ENCODE measurements around the gene POLD2. TPM values are rescaled to one million over a fixed set of nuclear protein-coding genes. Genes with fewer than 3 reads are reported as not detected.

POLD2 gene
- total RNA-seq, 5 donors from 2014 or later (not counting 1 experiment from before 2014, with no cell fraction given): 53.4 to 85.1 (median 72.6) TPM

GRCh38 chr7:44121761-44122420 lies 1.5 kb downstream of the POLD2 start:
- Histone ChIP-seq H3K27me3 (replicated peaks in 1 of 2; ENCODE audit: control insufficient read depth in 2 of 2, extremely low read depth in 1 of 2, insufficient read depth in 2 of 2, low read length in 1 of 2) (peaks cover 0 to 3% of the 10 kb centered on the region in 2 experiments), H3K9me3 (no peaks in the 10 kb centered on the region), H3K27ac (ENCODE audit: low read length) (no peak overlapping the region), H3K4me3 (ENCODE audit: control insufficient read depth in 1 of 2, extremely low read depth in 1 of 2, low read length in 1 of 2) (no peak overlapping the region), H3K4me1 (ENCODE audit: control insufficient read depth in 1 of 2, extremely low read depth in 1 of 2, insufficient read depth in 2 of 2, low read length in 2 of 2) (peaks cover 6 to 22% of the 10 kb centered on the region in 2 experiments), H3K36me3 (ENCODE audit: control insufficient read depth in 2 of 2, extremely low read depth in 1 of 2, insufficient read depth in 1 of 2, low read length in 1 of 2) (peaks cover 13 to 33% of the 10 kb centered on the region in 2 donors)
- H3K4me1 Mint-ChIP-seq: peaks cover 37 to 42% (median 38%) of the 10 kb centered on the region in 3 donors
- H3K27me3 Mint-ChIP-seq: no peaks in the 10 kb centered on the region
- peak overlapping the region in 1 of 2 donors; percentile 48 for H3K27ac Mint-ChIP-seq
- WGBS (ENCODE audit: insufficient coverage): 91% methylated on average over 8 of the region's 12 CpGs
- peak overlapping the region in 2 of 3 donors; percentile 82 to 89 for H3K4me3 Mint-ChIP-seq
- ATAC-seq (replicated peaks in 1 of 4) (no peak), DNase-seq (no peak)
- ChIA-PET POLR2A (no interaction called here), CTCF (no interaction called here)
- peaks cover 25% of the 10 kb centered on the region for H3K36me3 Mint-ChIP-seq
- H3K9me3 Mint-ChIP-seq: no peaks in the 10 kb centered on the region

DNA sequence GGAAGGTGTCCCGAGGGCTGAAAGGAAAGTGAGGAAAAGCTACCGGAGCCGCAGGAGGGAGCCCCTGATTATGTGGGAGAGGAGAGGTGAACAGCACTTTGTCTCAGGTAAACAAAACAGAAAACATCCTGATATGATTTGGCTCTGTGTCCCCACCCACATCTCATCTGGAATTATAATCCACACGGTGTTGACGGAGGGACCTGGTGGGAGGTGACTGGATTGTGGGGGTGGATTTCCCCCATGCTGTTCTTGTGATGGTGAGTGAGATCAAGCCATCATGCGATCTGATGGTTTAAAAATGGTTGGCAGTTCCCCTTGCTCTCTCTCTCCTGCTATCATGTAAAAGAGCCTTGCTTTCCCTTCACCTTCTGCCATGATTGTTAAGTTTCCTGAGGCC lies 3.0 kb downstream of the POLD2 start:
- ATAC-seq (replicated peaks in 1 of 4): no peak

DNA sequence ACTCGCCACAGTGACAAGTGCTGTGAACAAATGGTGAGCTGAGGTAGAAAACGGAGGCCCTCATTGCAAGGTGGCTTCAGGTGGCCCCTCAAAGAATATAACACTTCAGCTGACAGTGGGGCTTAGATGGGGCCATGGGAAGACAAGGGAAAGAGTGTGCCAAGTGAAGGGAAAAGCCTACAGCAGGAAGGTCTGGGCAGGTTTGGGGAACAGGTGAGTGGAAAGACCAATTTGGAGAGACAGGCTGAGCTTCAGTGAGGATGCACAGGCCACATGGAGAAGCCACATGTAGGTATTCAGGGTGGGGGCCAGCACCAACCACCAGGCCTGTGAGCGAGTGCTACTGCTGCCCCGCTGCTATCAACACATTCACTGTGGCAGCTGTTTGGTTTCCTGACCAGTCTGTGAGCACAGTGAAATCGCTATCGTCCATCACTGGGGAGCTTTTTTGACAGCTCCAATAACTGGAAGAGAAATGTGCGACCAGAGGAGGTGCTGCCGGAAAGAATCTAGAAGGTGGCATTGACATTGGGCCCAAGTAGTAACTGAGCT lies 3.4 kb downstream of the POLD2 start:
- Histone ChIP-seq H3K36me3 (ENCODE audit: control insufficient read depth in 2 of 2, extremely low read depth in 1 of 2, insufficient read depth in 1 of 2, low read length in 1 of 2) (peaks cover 16 to 42% of the 10 kb centered on the region in 2 donors), H3K4me1 (ENCODE audit: control insufficient read depth in 1 of 2, extremely low read depth in 1 of 2, insufficient read depth in 2 of 2, low read length in 2 of 2) (peaks cover 6 to 22% of the 10 kb centered on the region in 2 experiments), H3K4me3 (ENCODE audit: control insufficient read depth in 1 of 2, extremely low read depth in 1 of 2, low read length in 1 of 2) (no peak overlapping the region), H3K9me3 (no peaks in the 10 kb centered on the region), H3K27ac (ENCODE audit: low read length) (no peak overlapping the region), H3K27me3 (replicated peaks in 1 of 2; ENCODE audit: control insufficient read depth in 2 of 2, extremely low read depth in 1 of 2, insufficient read depth in 2 of 2, low read length in 1 of 2) (peaks cover 0 to 3% of the 10 kb centered on the region in 2 experiments)
- no peak for ATAC-seq (replicated peaks in 1 of 4)
- DNase-seq: no peak
- peaks cover 25% of the 10 kb centered on the region for H3K36me3 Mint-ChIP-seq
- ChIA-PET CTCF (no interaction called here), POLR2A (no interaction called here)
- peaks cover 37 to 42% (median 38%) of the 10 kb centered on the region in 3 donors for H3K4me1 Mint-ChIP-seq
- WGBS (ENCODE audit: insufficient coverage): 100% methylated on average over 8 of the region's 8 CpGs
- H3K27me3 Mint-ChIP-seq: no peaks in the 10 kb centered on the region
- H3K27ac Mint-ChIP-seq: no peak overlapping the region
- no peak overlapping the region for H3K4me3 Mint-ChIP-seq
- no peaks in the 10 kb centered on the region for H3K9me3 Mint-ChIP-seq

More for the DNA sequence above, 3.0 kb downstream of the POLD2 start:
- H3K27me3 ChIP-seq (replicated peaks in 1 of 2; ENCODE audit: control insufficient read depth in 2 of 2, extremely low read depth in 1 of 2, insufficient read depth in 2 of 2, low read length in 1 of 2): peaks cover 0 to 3% of the 10 kb centered on the region in 2 experiments
- CTCF ChIA-PET: no interaction called here
- peak overlapping the region in 1 of 2 donors; percentile 48 for H3K27ac Mint-ChIP-seq
- peaks cover 37 to 42% (median 38%) of the 10 kb centered on the region in 3 donors for H3K4me1 Mint-ChIP-seq
- no peak overlapping the region for H3K4me3 ChIP-seq (ENCODE audit: control insufficient read depth in 1 of 2, extremely low read depth in 1 of 2, low read length in 1 of 2)
- WGBS (ENCODE audit: insufficient coverage): 100% methylated on average over 1 of the region's 6 CpGs
- POLR2A ChIA-PET: no interaction called here
- H3K9me3 Mint-ChIP-seq: no peaks in the 10 kb centered on the region
- H3K27ac ChIP-seq (ENCODE audit: low read length): no peak overlapping the region
- DNase-seq: no peak
- no peak overlapping the region for H3K4me3 Mint-ChIP-seq
- H3K27me3 Mint-ChIP-seq: no peaks in the 10 kb centered on the region
- H3K4me1 ChIP-seq (ENCODE audit: control insufficient read depth in 1 of 2, extremely low read depth in 1 of 2, insufficient read depth in 2 of 2, low read length in 2 of 2): peaks cover 6 to 22% of the 10 kb centered on the region in 2 experiments
- peaks cover 25% of the 10 kb centered on the region for H3K36me3 Mint-ChIP-seq
- H3K36me3 ChIP-seq (ENCODE audit: control insufficient read depth in 2 of 2, extremely low read depth in 1 of 2, insufficient read depth in 1 of 2, low read length in 1 of 2): peaks cover 16 to 38% of the 10 kb centered on the region in 2 donors
- H3K9me3 ChIP-seq: no peaks in the 10 kb centered on the region

DNA sequence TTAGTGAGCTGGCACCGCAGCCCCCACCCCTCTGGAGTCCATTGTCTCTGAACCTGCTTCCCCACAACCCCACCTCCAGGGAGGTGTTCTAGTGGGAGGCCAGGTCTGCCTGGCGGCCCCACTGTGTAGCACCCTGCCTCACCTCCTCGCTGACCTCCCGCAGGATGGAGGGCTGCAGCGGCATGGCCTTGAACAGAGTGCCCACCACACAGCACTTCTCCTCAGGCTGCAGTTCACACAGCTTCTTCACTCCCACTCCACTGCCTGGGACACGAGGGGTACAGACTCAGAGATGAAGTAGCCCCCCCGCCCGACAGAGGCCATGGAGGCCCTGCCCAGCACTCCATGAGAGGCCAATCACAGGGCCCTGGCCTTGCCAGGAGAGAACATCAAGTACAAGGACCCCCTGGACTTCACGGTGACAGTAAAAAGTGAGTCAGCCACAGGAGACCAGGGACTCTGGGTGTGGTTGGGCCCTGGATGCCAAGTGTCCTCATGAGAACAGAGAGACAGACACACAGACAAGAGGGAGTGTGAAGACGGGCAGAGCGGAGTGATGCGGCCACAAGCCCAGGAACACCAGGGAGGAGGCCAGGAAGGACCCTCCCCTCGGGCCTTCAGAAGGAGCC lies 5.4 kb downstream of the POLD2 start:
- CTCF ChIA-PET: no interaction called here
- POLR2A ChIA-PET: no interaction called here
- no peaks in the 10 kb centered on the region for H3K9me3 Mint-ChIP-seq

GRCh38 chr7:44116789-44117666 lies 6.3 kb downstream of the POLD2 start:
- CTCF ChIA-PET: no interaction called here

More for the DNA sequence above, 5.4 kb downstream of the POLD2 start:
- no peaks in the 10 kb centered on the region for H3K27me3 ChIP-seq (replicated peaks in 1 of 2; ENCODE audit: control insufficient read depth in 2 of 2, extremely low read depth in 1 of 2, insufficient read depth in 2 of 2, low read length in 1 of 2)
- no peak for DNase-seq
- no peaks in the 10 kb centered on the region for H3K9me3 ChIP-seq
- H3K4me3 ChIP-seq (ENCODE audit: control insufficient read depth in 1 of 2, extremely low read depth in 1 of 2, low read length in 1 of 2): no peak overlapping the region
- H3K36me3 ChIP-seq (ENCODE audit: control insufficient read depth in 2 of 2, extremely low read depth in 1 of 2, insufficient read depth in 1 of 2, low read length in 1 of 2): peaks cover 16 to 47% of the 10 kb centered on the region in 2 donors
- H3K27ac Mint-ChIP-seq: no peak overlapping the region
- no peak overlapping the region for H3K4me3 Mint-ChIP-seq
- H3K4me1 Mint-ChIP-seq: peaks cover 28 to 36% (median 32%) of the 10 kb centered on the region in 3 donors
- H3K27ac ChIP-seq (ENCODE audit: low read length): no peak overlapping the region
- WGBS (ENCODE audit: insufficient coverage): 98% methylated on average over 11 of the region's 13 CpGs
- H3K36me3 Mint-ChIP-seq: peaks cover 38% of the 10 kb centered on the region
- ATAC-seq (replicated peaks in 1 of 4): no peak
- no peaks in the 10 kb centered on the region for H3K27me3 Mint-ChIP-seq
- peaks cover 6 to 14% of the 10 kb centered on the region in 2 experiments for H3K4me1 ChIP-seq (ENCODE audit: control insufficient read depth in 1 of 2, extremely low read depth in 1 of 2, insufficient read depth in 2 of 2, low read length in 2 of 2)

More at GRCh38 chr7:44116789-44117666, 6.3 kb downstream of the POLD2 start:
- no peak overlapping the region for H3K4me3 ChIP-seq (ENCODE audit: control insufficient read depth in 1 of 2, extremely low read depth in 1 of 2, low read length in 1 of 2)
- H3K9me3 ChIP-seq: no peaks in the 10 kb centered on the region
- no peak overlapping the region for H3K27ac Mint-ChIP-seq
- no peak overlapping the region for H3K27ac ChIP-seq (ENCODE audit: low read length)
- DNase-seq: no peak
- no peaks in the 10 kb centered on the region for H3K27me3 Mint-ChIP-seq
- no peak overlapping the region for H3K4me3 Mint-ChIP-seq
- 96% methylated on average over 18 of the region's 25 CpGs for WGBS (ENCODE audit: insufficient coverage)
- H3K27me3 ChIP-seq (replicated peaks in 1 of 2; ENCODE audit: control insufficient read depth in 2 of 2, extremely low read depth in 1 of 2, insufficient read depth in 2 of 2, low read length in 1 of 2): no peaks in the 10 kb centered on the region
- H3K9me3 Mint-ChIP-seq: no peaks in the 10 kb centered on the region
- peaks cover 38% of the 10 kb centered on the region for H3K36me3 Mint-ChIP-seq
- no peak for ATAC-seq (replicated peaks in 1 of 4)
- H3K4me1 ChIP-seq (ENCODE audit: control insufficient read depth in 1 of 2, extremely low read depth in 1 of 2, insufficient read depth in 2 of 2, low read length in 2 of 2): peaks cover 0 to 5% of the 10 kb centered on the region in 2 experiments
- peaks cover 19 to 27% (median 23%) of the 10 kb centered on the region in 3 donors for H3K4me1 Mint-ChIP-seq
- peaks cover 18 to 47% of the 10 kb centered on the region in 2 donors for H3K36me3 ChIP-seq (ENCODE audit: control insufficient read depth in 2 of 2, extremely low read depth in 1 of 2, insufficient read depth in 1 of 2, low read length in 1 of 2)
- POLR2A ChIA-PET: no interaction called here
